GM12875 (cell line): ENCODE measurements around the gene SEC24C.
A peak's percentile ranks its signal among the peaks of the same experiment; 100 is the strongest.

Experiments used
- H3K4me3 ChIP-seq: one replicate; pipeline ENCODE4 v1.5.1; 2011; ENCODE audit warnings: low read depth, low read length, control low read depth
- TF ChIP-seq, protein P1 (sequence below): IDR thresholded peaks from 2 replicates; pipeline ENCODE4 v1.5.1; 2011; ENCODE audit warnings: low read depth, mild to moderate bottlenecking, control low read depth, inconsistent platforms, low read length, moderate library complexity, borderline replicate concordance; ENCODE audit not compliant: insufficient read depth

The SEC24C gene

DNA sequence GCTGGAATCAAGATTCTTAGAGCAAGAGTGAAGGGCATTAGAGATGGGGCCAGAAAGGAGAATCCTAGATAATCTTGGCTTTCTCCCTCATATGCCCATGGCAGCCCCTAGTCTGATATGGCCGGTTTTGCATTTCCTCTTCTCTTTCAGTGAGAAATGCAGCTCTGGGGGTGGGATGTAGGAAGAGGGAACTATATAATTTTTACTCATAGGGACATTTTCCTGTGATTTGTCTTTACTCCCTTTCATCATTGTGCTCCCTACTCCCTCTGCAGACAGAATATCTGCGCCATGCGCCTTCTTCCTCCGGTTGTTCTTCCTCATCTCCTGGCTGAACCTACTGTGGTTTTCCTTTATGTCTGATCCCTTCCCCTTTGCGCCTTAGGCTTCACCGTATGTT, 20.9 kb downstream of the SEC24C start:
- no peak overlapping the region for H3K4me3 ChIP-seq
- TF ChIP-seq, protein P1, sequence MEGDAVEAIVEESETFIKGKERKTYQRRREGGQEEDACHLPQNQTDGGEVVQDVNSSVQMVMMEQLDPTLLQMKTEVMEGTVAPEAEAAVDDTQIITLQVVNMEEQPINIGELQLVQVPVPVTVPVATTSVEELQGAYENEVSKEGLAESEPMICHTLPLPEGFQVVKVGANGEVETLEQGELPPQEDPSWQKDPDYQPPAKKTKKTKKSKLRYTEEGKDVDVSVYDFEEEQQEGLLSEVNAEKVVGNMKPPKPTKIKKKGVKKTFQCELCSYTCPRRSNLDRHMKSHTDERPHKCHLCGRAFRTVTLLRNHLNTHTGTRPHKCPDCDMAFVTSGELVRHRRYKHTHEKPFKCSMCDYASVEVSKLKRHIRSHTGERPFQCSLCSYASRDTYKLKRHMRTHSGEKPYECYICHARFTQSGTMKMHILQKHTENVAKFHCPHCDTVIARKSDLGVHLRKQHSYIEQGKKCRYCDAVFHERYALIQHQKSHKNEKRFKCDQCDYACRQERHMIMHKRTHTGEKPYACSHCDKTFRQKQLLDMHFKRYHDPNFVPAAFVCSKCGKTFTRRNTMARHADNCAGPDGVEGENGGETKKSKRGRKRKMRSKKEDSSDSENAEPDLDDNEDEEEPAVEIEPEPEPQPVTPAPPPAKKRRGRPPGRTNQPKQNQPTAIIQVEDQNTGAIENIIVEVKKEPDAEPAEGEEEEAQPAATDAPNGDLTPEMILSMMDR: no peak

- no peak overlapping the region for H3K4me3 ChIP-seq
- TF ChIP-seq, protein P1: no peak
Measured at GRCh38 chr10:73768881-73769280, 24.7 kb downstream of the SEC24C start.

- TF ChIP-seq, protein P1: no peak
Measured at GRCh38 chr10:73769396-73769795, 25.2 kb downstream of the SEC24C start.

DNA sequence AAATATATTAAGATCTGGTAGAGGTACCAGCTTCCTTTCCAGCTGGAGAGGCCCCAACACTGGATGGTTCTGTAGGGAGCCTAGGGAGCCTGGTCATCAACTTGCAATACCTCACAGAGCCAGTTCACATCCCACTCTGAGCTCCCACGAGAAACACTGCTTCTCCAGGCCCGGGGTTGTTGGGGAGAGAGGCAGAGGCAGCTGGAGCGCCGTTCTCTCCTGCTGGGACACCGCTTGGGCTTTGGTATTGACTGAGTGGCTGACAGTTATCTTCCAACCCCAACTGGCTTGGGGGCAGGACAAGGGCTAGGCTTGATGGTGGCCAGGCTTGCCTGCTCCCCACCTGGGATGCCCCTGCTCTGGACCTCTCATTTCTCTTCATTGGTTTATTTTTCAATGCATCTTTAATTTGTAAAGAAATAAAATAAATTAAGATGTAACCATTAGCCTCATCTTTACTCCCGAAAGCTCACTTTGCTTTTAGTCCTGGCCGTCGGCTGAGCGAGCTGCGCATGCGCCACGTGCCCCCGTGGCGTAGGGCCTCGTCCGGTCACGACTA, 27.6 kb downstream of the SEC24C start:
- H3K4me3 ChIP-seq: peak overlapping the region; percentile 87
- TF ChIP-seq, protein P1: no peak

More at GRCh38 chr10:73769396-73769795, 25.2 kb downstream of the SEC24C start:
- no peak overlapping the region for H3K4me3 ChIP-seq

DNA sequence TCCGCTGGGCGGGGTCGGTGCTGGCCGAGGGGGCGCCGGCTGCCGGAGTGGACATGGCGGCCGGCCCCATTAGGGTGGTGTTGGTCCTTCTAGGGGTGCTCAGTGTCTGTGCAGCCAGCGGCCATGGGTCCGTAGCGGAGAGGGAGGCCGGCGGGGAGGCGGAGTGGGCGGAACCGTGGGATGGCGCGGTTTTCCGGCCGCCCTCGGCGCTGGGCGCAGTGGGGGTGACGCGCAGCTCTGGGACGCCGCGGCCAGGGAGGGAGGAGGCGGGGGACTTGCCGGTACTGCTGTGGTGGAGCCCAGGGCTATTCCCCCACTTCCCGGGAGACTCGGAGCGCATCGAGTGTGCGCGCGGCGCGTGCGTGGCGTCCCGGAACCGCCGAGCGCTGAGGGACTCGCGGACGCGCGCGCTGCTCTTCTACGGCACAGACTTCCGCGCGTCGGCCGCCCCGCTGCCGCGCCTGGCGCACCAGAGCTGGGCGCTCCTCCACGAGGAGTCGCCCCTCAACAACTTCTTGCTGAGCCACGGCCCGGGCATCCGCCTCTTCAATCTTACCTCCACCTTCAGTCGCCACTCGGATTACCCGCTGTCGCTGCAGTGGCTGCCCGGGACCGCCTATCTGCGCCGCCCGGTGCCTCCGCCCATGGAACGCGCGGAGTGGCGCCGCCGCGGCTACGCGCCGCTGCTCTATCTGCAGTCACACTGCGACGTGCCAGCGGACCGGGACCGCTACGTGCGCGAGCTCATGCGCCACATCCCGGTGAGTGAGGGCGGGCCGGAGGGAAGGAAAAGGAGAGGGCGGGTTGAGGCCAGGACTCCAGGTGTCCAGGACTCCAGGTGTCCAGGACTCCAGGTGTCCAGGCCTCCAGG, 28.3 kb downstream of the SEC24C start:
- peak overlapping the region; percentile 87 for H3K4me3 ChIP-seq
- TF ChIP-seq, protein P1: no peak

DNA sequence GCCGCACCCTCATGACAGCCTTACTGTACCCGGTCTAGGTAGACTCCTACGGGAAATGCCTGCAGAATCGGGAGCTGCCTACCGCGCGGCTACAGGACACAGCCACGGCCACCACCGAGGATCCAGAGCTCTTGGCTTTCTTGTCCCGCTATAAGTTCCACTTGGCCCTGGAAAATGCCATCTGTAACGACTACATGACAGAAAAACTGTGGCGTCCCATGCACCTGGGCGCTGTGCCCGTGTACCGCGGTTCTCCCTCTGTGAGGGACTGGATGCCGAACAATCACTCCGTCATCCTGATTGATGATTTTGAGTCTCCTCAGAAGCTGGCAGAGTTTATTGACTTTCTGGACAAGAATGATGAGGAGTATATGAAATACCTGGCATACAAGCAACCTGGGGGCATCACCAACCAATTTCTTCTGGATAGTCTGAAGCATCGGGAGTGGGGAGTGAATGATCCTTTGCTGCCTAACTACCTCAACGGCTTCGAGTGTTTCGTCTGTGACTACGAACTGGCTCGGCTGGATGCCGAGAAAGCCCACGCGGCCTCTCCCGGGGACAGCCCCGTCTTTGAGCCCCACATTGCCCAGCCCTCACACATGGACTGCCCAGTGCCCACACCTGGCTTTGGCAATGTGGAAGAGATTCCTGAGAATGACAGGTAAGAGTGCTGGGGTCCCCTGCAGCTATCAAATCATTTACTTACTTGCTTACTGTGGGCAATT, 29.1 kb downstream of the SEC24C start:
- TF ChIP-seq, protein P1: no peak
- H3K4me3 ChIP-seq: peak overlapping the region; percentile 87
